Measurements from ENCODE around the gene RMI2.

GRCh38 chr16:11356573-11357331, 11.5 kb downstream of the RMI2 start:
- TF ChIP-seq CTCF (IDR thresholded peaks at IDR 0.05; ENCODE audit: insufficient read depth, low read length, poor library complexity, severe bottlenecking): peak; percentile 82
- TF ChIP-seq EZH2phosphoT487 (conservative IDR thresholded peaks at IDR 0.05; ENCODE audit: low read length): no peak

Data from SU-DHL-6 (cell line).